WTC11 (cell line): ENCODE data around the gene SAMD1. TPM values are rescaled to one million over a fixed set of nuclear protein-coding genes. Genes with fewer than 3 reads are reported as not detected.

Source experiments
- ATAC-seq: fragments of 200-7000 bp; cut with Tn5 transposase; 2 replicates; pipeline ENCODE4 v1.10.0; 2021; ENCODE audit warnings: mild to moderate bottlenecking, moderate library complexity
- CTCF ChIA-PET: fragments of 300-600 bp; sonication (Branson Sonifier 250); formaldehyde crosslinking; loops from one replicate; lab custom pipeline; 2021; ENCODE audit warnings: antibody characterized with exemption; lab: Charles Lee
- POLR2A ChIA-PET: fragments of 350-600 bp; sonication (Branson Sonifier 250); formaldehyde crosslinking; loops from one replicate; lab custom pipeline; 2021; ENCODE audit warnings: antibody characterized with exemption; lab: Charles Lee
- DNase-seq: peaks from one replicate; pipeline ENCODE4 v3.0.0; 2021; ENCODE audit warnings: low spot score
- H3K27ac Mint-ChIP-seq: 2 replicates; pipeline ENCODE4 v1.8.0; 2021; ENCODE audit warnings: mixed read lengths
- H3K27me3 Mint-ChIP-seq: 2 replicates; pipeline ENCODE4 v1.8.0; 2021; ENCODE audit warnings: low read depth, mild to moderate bottlenecking, moderate library complexity, mixed read lengths
- H3K36me3 Mint-ChIP-seq: 2 replicates; pipeline ENCODE4 v1.8.0; 2021; ENCODE audit warnings: mixed read lengths
- H3K4me1 Mint-ChIP-seq: 2 replicates; pipeline ENCODE4 v1.8.0; 2022; ENCODE audit warnings: mixed read lengths
- H3K4me3 Mint-ChIP-seq: 2 replicates; pipeline ENCODE4 v1.8.0; 2021; ENCODE audit warnings: mild to moderate bottlenecking, moderate library complexity, mixed read lengths
- H3K9me3 Mint-ChIP-seq: 2 replicates; pipeline ENCODE4 v1.8.0; 2021; ENCODE audit warnings: mixed read lengths
- ATF6 ChIP-seq: sonication (generic); formaldehyde crosslinking; IDR thresholded peaks from 2 replicates; pipeline ENCODE4 v1.8.1; 2023; ENCODE audit warnings: mild to moderate bottlenecking, missing genetic modification reagents
- FOXK1 ChIP-seq: sonication (generic); formaldehyde crosslinking; IDR thresholded peaks from 2 replicates; pipeline ENCODE4 v1.8.0; 2022; ENCODE audit warnings: mild to moderate bottlenecking, moderate library complexity, missing genetic modification reagents
- KAT7 ChIP-seq: sonication (generic); formaldehyde crosslinking; IDR thresholded peaks from 2 replicates; pipeline ENCODE4 v1.8.1; 2023; ENCODE audit warnings: missing genetic modification reagents, mild to moderate bottlenecking, borderline replicate concordance
- NR3C1 ChIP-seq: sonication (generic); formaldehyde crosslinking; conservative IDR thresholded peaks from 2 replicates; pipeline ENCODE4 v1.8.1; 2023; ENCODE audit warnings: low read depth, mild to moderate bottlenecking, missing genetic modification reagents
- SMAD4 ChIP-seq: sonication (generic); formaldehyde crosslinking; IDR thresholded peaks from 2 replicates; pipeline ENCODE4 v1.8.0; 2022; ENCODE audit warnings: mild to moderate bottlenecking, missing genetic modification reagents
- TEAD1 ChIP-seq: sonication (generic); formaldehyde crosslinking; IDR thresholded peaks from 2 replicates; pipeline ENCODE4 v1.8.0; 2022; ENCODE audit warnings: mild to moderate bottlenecking, missing genetic modification reagents
- ZNF121 ChIP-seq: sonication (generic); formaldehyde crosslinking; IDR thresholded peaks from 2 replicates; pipeline ENCODE4 v1.8.0; 2023; ENCODE audit warnings: missing genetic modification reagents
- ZNF219 ChIP-seq: sonication (generic); formaldehyde crosslinking; IDR thresholded peaks from 2 replicates; pipeline ENCODE4 v1.8.0; 2023; ENCODE audit warnings: missing genetic modification reagents, mild to moderate bottlenecking, borderline replicate concordance
- ZNF396 ChIP-seq: fragments of 250-450 bp; sonication (Bioruptor Pico); IDR thresholded peaks from 2 replicates; pipeline ENCODE4 v1.8.0; 2021; ENCODE audit warnings: mild to moderate bottlenecking, moderate library complexity, borderline replicate concordance
- ZNF416 ChIP-seq: fragments of 250-450 bp; sonication (Bioruptor Pico); IDR thresholded peaks from 2 replicates; pipeline ENCODE4 v1.9.0; 2021; ENCODE audit warnings: mild to moderate bottlenecking, inconsistent platforms
- ZNF423 ChIP-seq: fragments of 250-450 bp; sonication (Bioruptor Pico); IDR thresholded peaks from 2 replicates; pipeline ENCODE4 v2.1.2; 2022; ENCODE audit warnings: mild to moderate bottlenecking, moderate library complexity
- ZSCAN18 ChIP-seq: fragments of 250-450 bp; sonication (Bioruptor Pico); IDR thresholded peaks from 2 replicates; pipeline ENCODE4 v2.1.2; 2022; ENCODE audit warnings: mild to moderate bottlenecking, moderate library complexity
- total RNA-seq: library from RNA; stranded (reverse); gene quantifications from 3 replicates; pipeline ENCODE4 v1.2.3, GENCODE V29; 2021
- TF ChIP-seq, protein P1 (sequence below): fragments of 250-450 bp; sonication (Bioruptor Pico); IDR thresholded peaks from 2 replicates; pipeline ENCODE4 v1.8.0; 2021; ENCODE audit warnings: mild to moderate bottlenecking
- TF ChIP-seq, protein P2 (sequence below): sonication (generic); formaldehyde crosslinking; IDR thresholded peaks from 2 replicates; pipeline ENCODE4 v1.8.0; 2022; ENCODE audit warnings: missing genetic modification reagents
- TF ChIP-seq, protein P3 (sequence below): fragments of 200-600 bp; IDR thresholded peaks from 2 replicates; pipeline ENCODE4 v1.8.0; 2022; ENCODE audit warnings: antibody characterized with exemption
- TF ChIP-seq, protein P4 (sequence below): sonication (generic); formaldehyde crosslinking; IDR thresholded peaks from 2 replicates; pipeline ENCODE4 v1.8.0; 2023; ENCODE audit warnings: missing genetic modification reagents

SAMD1 gene
- total RNA-seq, 1 experiment from 2014 or later = 116 TPM

- peaks cover 6% of the 10 kb centered on the region for H3K36me3 Mint-ChIP-seq
- ChIA-PET CTCF (interaction anchor here (0.8 to 7.8 kb wide), 10 partner anchors 10 to 183 kb away, joined by 3 to 187 read pairs (median 8); partner anchors contain the start of genes ASF1B, IL27RA and MISP3), POLR2A (interaction anchor here (0.6 to 1.4 kb wide), 3 partner anchors 16 to 140 kb away, joined by 3 to 4 read pairs (median 3); partner anchors contain the start of gene MISP3)
- no peak for DNase-seq
- peak overlapping the region; percentile 75 for H3K4me3 Mint-ChIP-seq
- H3K9me3 Mint-ChIP-seq = no peaks in the 10 kb centered on the region
- ATAC-seq = no peak
- H3K27ac Mint-ChIP-seq = no peak overlapping the region
- TF ChIP-seq, protein P1, sequence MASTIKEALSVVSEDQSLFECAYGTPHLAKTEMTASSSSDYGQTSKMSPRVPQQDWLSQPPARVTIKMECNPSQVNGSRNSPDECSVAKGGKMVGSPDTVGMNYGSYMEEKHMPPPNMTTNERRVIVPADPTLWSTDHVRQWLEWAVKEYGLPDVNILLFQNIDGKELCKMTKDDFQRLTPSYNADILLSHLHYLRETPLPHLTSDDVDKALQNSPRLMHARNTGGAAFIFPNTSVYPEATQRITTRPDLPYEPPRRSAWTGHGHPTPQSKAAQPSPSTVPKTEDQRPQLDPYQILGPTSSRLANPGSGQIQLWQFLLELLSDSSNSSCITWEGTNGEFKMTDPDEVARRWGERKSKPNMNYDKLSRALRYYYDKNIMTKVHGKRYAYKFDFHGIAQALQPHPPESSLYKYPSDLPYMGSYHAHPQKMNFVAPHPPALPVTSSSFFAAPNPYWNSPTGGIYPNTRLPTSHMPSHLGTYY = no peak
- TF ChIP-seq, protein P2, sequence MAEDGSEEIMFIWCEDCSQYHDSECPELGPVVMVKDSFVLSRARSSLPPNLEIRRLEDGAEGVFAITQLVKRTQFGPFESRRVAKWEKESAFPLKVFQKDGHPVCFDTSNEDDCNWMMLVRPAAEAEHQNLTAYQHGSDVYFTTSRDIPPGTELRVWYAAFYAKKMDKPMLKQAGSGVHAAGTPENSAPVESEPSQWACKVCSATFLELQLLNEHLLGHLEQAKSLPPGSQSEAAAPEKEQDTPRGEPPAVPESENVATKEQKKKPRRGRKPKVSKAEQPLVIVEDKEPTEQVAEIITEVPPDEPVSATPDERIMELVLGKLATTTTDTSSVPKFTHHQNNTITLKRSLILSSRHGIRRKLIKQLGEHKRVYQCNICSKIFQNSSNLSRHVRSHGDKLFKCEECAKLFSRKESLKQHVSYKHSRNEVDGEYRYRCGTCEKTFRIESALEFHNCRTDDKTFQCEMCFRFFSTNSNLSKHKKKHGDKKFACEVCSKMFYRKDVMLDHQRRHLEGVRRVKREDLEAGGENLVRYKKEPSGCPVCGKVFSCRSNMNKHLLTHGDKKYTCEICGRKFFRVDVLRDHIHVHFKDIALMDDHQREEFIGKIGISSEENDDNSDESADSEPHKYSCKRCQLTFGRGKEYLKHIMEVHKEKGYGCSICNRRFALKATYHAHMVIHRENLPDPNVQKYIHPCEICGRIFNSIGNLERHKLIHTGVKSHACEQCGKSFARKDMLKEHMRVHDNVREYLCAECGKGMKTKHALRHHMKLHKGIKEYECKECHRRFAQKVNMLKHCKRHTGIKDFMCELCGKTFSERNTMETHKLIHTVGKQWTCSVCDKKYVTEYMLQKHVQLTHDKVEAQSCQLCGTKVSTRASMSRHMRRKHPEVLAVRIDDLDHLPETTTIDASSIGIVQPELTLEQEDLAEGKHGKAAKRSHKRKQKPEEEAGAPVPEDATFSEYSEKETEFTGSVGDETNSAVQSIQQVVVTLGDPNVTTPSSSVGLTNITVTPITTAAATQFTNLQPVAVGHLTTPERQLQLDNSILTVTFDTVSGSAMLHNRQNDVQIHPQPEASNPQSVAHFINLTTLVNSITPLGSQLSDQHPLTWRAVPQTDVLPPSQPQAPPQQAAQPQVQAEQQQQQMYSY (CRISPR knock-in tag) = peak; percentile 62; the same call in 1 of the 2 replicates
- no peak for TF ChIP-seq ZNF396 (CRISPR knock-in tag)
- TF ChIP-seq ZNF219 (CRISPR knock-in tag) = no peak
- no peak for TF ChIP-seq KAT7 (CRISPR knock-in tag)
- peaks cover 32% of the 10 kb centered on the region for H3K27me3 Mint-ChIP-seq
- peaks cover 12% of the 10 kb centered on the region for H3K4me1 Mint-ChIP-seq
Measured at GRCh38 chr19:14056069-14056666, 34.4 kb downstream of the SAMD1 start.

- no peaks in the 10 kb centered on the region for H3K9me3 Mint-ChIP-seq
- ATAC-seq (no peak), DNase-seq (no peak)
- POLR2A ChIA-PET = interaction anchor here (0.6 kb wide), 1 partner anchor 139 kb away, joined by 3 read pairs; no protein-coding TSS in a partner anchor
- H3K27ac Mint-ChIP-seq = no peak overlapping the region
- no peak for TF ChIP-seq ZNF423
- no peak for TF ChIP-seq ZSCAN18 (CRISPR knock-in tag)
- no peak for TF ChIP-seq FOXK1 (CRISPR knock-in tag)
- no peak for TF ChIP-seq TEAD1 (CRISPR knock-in tag)
- no peak for TF ChIP-seq ATF6
- TF ChIP-seq, protein P3, sequence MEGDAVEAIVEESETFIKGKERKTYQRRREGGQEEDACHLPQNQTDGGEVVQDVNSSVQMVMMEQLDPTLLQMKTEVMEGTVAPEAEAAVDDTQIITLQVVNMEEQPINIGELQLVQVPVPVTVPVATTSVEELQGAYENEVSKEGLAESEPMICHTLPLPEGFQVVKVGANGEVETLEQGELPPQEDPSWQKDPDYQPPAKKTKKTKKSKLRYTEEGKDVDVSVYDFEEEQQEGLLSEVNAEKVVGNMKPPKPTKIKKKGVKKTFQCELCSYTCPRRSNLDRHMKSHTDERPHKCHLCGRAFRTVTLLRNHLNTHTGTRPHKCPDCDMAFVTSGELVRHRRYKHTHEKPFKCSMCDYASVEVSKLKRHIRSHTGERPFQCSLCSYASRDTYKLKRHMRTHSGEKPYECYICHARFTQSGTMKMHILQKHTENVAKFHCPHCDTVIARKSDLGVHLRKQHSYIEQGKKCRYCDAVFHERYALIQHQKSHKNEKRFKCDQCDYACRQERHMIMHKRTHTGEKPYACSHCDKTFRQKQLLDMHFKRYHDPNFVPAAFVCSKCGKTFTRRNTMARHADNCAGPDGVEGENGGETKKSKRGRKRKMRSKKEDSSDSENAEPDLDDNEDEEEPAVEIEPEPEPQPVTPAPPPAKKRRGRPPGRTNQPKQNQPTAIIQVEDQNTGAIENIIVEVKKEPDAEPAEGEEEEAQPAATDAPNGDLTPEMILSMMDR = no peak
- no peak for TF ChIP-seq ZNF121 (CRISPR knock-in tag)
- TF ChIP-seq ZNF416 (CRISPR knock-in tag) = no peak
- TF ChIP-seq SMAD4 = no peak
- TF ChIP-seq NR3C1 (CRISPR knock-in tag) = no peak
- TF ChIP-seq, protein P4, sequence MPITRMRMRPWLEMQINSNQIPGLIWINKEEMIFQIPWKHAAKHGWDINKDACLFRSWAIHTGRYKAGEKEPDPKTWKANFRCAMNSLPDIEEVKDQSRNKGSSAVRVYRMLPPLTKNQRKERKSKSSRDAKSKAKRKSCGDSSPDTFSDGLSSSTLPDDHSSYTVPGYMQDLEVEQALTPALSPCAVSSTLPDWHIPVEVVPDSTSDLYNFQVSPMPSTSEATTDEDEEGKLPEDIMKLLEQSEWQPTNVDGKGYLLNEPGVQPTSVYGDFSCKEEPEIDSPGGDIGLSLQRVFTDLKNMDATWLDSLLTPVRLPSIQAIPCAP (CRISPR knock-in tag) = no peak
- H3K4me3 Mint-ChIP-seq = no peak overlapping the region
- peaks cover 11% of the 10 kb centered on the region for H3K4me1 Mint-ChIP-seq
- CTCF ChIA-PET = interaction anchor here (0.6 to 7.8 kb wide), 4 partner anchors 9 to 115 kb away, joined by 4 to 187 read pairs (median 85); partner anchors contain the start of genes MISP3 and RLN3
- H3K36me3 Mint-ChIP-seq = peaks cover 8% of the 10 kb centered on the region
- H3K27me3 Mint-ChIP-seq = peaks cover 32% of the 10 kb centered on the region
Measured at GRCh38 chr19:14055396-14055795, 35.2 kb downstream of the SAMD1 start.
